Activated CD4-positive, alpha-beta T cell treated with anti-CD3 and anti-CD28 coated beads, Interleukin-2, amount 50 U/mL, for 4 hours (primary cell): ENCODE results near the gene ASMTL.
"Not testable (repeated sequence)": the region's sequence is repeated elsewhere in the genome, so short reads cannot be mapped to it uniquely, and the experiment has no call there.

Experiments used
- DNase-seq, 2 experiments: peaks; one replicate each; pipeline ENCODE4 v3.0.0-alpha.2; 2020

The ASMTL gene

DNA sequence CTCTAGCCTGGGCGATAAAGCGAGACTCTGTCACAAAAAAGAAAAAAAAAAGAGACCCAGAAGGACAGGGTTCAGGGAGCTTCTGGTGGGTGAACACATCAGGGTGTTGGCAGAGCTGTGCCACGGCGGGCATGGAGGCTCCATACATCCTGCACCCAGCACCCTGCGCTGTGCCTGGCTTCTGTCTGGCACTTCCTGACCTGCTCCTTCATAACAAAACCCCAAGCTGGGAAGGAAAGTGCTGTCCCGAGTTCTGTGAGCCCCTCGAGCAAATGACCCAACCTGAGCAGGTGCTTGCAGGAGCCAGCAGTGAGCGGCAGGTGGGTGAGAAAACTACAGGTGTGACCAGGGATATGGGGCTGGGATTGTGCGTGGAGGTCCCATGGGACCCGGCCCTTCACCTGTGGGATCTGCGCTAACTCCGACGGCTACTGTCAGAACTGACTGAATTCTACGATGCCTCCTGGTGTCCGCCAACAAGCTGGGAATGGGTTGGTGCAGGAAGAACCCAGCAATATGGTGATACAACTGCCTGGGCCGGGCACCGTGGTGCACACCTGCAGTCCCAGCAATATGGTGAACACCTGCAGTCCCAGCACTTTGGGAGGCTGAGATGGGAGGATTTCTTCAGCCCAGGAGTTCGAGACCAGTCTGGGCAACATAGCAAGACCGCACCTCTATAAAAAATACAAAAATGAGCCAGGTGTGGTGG lies 18.9 kb downstream of the ASMTL start:
- DNase-seq = no peak

DNA sequence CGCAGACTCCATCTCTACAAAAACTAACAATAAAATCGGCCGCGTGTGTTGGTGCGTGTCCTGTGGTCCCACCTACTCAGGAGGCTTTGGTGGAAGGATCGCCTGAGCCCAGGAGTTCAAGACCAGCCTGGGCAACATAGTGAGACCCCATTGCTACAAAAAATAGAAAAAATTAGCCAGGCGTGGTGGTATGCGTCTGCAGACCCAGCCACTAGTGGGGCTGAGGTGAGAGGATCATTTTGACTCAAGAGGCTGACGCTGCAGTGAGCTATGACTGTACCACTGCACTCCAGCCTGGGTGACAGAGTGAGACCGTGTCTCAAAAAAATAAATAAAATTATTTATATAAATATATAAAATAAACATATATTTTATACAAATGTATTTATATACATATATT lies 22.3 kb downstream of the ASMTL start:
- no peak for DNase-seq

DNA sequence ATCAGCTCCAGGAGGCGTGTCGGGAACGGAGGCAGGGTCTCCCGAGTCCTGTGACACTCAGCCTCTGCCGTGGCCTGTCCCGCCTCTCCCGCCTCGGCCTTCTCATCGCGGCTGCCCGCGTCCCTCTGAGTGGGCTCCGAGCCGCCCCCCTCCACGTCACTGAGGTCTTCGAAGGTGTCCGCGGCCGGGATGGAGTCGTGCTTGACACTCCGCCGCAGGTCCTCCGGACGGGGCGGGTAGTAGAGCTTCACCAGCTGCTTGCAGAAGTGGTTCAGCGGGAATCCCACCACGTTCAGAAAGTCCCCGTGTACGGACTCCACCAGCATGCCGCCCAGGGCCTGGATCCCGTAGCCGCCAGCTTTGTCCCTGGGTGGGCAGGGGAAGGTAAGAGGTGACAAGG lies 25.0 kb downstream of the ASMTL start:
- DNase-seq = no peak

DNA sequence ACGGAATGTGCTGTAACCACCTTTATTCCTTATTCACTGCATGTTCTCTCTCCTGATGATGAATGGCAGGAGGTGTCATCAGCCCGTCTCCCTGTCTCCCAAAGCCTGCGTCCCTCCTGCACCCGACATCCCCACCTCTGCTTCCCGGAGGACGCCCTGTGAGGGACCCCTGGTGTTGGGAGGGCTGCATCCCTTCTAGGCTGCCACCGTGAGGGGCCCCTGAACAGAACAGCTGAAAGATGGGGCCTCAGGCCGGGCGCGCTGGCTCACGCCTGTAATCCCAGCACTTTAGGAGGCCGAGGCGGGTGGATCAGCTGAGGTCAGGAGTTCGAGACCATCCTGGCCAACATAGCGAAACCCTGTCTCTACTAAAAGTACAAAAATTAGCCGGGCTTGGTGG lies 26.4 kb downstream of the ASMTL start:
- DNase-seq = not testable (repeated sequence)

DNA sequence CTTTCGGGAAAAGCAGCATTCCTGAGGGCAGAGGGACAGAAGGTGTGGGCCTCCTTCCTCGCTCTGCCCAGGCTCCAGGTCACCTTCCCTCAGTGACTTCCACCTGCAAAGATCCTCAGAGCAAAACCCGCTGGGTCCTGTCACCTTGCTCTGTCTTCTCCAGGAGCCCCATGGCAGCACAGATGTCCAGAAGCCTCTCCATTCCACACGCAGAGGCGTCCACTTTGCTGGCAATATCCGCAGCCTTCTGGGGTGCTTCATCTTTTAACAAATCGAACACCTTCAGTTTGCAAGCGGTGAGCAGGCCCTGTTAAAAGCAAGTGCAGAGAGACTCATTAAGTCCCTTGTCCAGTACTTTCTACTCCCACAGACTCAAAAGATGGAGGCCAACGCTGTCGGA lies 27.3 kb downstream of the ASMTL start:
- no peak for DNase-seq

DNA sequence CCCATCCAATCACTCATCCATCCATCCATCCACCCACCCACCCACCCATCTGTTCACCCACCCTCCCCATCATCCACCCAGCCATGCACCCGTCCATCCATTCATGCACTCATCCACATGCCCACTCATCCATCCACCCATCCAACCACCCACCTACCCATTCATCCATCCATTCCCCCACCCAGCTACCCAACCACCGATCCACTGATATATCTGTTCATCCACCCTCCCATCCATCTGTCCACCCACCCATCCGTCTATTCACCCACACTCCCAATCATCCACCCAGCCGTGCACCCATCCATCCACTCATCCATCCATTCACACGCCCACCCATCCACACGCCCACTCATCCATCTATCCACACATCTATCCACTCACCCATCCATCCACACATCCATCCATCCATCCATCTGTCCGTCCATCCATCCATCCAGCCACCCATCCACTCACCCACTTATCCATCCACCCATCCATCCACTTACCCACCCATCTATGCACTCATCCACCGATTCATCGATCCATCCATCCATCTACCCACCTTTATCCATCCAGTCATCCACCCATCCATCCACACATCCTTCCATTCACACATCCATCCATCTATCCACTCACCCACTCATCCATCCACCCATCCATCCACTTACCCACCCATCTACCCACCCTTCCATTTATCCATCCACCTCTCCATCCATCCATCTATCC lies 28.4 kb downstream of the ASMTL start:
- DNase-seq = no peak

DNA sequence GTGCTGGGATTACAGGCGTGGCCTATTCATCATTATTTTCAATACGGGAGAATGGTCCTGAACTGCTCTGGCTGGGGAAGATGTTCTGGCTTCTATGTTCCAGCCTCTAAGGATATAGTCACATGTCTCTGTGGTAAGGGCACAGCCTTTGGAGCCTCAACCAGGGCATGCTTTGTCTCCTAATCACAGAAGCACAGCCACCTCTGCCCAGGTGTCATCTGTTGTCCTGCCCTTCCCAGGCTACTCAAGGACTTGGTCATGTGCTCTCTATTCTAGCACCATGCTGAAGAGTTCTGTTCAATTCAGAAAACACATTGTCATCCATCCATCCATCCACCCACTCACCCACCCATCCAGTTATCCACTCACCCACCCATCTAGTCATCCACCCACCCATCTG lies 29.5 kb downstream of the ASMTL start:
- DNase-seq = no peak

DNA sequence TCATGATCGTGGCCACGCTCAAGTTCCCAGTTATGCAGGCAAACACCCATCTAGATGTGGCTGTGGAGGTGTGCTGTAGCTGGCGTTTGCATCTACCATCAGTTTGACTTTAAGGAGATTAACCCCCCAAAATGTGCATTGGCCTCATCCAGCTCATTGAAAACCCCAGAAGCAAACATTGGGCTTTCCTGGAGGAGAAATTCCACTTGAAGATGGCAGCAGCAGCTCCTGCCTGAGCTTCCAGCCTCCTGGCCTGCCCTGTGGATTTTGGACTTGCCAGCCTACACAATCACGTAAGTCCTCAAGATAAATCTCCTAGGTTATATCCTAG lies 30.6 kb downstream of the ASMTL start:
- DNase-seq = no peak

DNA sequence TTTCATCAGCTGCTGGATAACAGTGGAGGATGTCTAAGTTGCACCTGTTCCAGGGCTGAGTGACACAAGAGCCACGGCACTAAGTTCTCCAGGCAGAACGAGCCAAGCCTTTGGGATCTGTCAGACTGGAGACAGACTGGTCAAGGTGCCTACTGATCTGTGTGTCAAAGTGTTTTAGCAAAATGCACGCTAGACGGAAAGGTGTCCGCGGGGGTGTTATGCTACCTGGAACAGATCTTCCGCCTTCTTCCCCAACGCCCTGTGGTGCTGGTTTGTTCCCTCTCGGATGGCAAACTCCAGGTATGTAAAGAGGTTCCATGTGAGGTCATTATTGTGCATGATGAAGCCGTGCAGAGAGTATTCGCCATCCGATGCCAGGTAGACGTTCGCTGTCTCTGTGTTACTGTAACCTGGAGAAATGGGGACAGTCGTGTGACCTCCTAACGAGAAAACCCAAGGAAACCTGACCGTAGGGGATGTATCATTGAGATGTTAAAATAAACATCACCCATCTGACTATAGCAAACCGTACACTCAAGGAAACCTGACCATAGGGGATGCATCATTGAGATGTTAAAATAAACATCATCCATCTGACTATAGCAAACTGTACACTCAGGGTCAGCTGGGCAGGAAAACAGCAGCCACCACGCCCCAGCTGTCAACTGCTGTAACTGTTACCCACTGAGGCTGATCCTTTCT lies 31.1 kb downstream of the ASMTL start:
- no peak for DNase-seq

DNA sequence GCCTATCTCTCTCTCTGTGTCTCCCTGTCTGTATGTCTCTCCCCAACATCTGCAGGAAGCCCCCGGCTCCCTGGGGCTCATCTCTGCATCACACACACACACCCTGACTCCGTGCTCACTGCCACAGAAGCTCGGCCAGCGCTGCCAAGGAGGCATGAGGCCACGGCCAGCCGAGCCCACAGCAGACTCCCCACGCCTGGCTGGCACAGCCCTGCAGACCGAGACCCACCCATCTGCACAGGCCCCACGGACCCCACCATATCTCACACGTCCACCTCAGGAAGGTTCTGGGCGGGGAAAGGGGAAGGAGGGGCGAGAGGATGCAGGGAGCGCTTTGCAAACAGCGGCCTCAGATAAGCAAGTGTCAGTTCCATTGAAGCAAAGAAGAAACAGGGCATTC lies 32.3 kb downstream of the ASMTL start:
- no peak for DNase-seq

DNA sequence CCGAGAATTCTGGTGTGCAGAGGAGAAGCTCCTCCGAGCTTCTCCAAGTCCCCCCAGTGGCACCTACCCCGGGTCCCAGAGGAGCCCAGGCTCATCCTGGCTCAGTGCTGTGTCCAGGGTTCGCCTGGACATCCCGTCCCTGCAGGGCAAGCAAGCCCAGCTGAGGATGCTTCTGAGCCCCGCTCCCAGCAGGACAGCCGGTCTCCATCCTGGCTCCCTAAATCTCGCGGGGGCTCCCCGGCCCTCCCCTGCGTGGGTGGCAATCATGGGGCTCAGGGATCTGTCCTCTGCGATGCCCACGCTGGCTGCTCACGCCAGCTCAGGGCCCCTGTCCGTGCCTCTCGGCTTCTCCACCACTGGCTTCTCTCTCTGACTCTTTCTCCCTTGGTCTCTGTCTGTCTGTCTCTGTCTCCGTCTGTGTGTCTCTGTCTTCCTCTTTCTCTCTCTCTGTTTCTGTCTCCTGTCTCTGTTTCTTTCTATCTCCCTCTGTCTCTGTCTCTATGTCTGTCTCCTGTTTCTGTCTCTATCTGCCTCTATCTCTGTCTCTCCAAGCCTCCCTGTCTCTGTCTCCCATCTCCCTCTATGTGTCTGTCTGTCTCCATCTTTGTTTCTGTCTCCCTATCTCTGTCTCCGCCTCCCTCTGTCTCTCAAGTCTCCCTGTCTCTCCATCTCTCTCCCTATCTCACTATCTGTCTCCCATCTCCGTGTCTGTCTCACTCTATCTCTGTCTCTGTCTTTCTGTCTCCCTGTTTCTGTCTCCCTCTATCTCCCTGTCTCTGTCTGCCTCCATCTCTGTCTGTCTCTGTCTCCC lies 33.0 kb downstream of the ASMTL start:
- no peak for DNase-seq

DNA sequence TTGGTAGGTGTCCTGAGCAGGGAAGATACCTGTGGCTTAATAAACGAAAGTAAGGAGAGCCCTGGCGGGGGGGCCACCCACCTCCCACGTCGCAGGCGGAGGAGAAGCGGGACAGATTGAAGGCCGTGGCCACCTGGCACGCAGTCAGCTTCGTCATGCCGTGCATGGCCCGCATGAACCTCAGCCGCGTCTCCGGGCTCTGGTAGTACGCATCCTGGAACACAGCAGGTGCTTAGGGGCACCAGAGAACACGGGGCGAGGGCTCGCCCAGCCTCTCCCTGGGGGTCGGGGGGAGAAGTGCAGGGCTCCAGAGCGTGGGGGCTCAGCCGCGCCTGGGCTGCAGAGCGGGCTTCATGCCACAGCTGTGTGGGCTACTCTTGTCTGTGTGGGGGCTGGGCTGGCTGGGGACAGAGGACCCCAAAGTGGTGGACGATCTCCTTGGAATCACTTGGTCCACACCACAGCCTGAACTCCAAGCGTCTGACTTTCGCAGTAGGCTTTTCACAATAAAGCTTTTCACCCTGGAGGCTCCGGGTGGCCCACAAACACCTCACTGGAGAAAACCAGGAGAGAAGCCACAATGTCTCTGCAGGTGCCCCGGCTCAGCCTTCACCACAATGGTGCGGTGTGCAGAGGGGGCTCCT lies 33.7 kb downstream of the ASMTL start:
- no peak for DNase-seq

DNA sequence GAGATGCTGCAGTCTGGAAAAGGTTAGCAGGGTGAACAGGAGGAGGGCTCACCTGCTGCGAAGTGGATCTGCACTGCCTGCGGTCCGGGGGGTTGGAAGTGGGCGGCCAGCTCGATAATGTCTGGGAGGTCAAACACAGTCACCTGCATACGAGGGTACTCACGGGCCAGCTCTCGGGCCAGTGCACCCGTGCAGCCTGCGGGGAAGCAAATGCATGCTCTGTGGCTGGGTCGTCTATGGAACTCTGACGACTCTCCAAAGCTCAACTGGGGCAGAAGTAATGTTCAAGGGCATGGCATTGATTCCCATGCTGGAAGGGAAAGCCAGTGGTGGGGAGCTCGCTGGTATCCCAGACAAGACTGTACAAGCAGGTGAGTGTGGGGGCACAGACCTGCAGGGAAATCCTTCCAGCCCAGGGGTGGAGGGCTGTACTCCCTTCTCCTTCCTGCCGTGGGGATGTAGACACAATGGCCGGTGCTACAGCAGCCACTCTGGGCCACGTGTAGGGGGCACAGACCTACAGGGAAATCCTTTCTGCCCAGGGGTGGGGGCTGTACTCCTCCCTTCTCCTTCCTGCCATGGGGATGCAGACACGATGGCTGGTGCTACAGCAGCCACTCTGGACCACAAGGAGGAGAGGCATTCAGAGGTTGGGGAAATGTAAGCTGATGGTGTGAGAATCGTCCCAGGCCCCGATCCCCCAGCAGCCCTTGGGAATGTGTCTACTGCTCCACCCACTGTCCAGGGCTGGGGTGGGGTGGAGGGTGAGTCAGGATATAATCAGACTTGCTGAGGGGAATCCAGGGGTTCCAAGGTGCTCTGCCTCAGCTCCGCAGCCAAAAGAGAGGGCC lies 34.6 kb downstream of the ASMTL start:
- DNase-seq = no peak

DNA sequence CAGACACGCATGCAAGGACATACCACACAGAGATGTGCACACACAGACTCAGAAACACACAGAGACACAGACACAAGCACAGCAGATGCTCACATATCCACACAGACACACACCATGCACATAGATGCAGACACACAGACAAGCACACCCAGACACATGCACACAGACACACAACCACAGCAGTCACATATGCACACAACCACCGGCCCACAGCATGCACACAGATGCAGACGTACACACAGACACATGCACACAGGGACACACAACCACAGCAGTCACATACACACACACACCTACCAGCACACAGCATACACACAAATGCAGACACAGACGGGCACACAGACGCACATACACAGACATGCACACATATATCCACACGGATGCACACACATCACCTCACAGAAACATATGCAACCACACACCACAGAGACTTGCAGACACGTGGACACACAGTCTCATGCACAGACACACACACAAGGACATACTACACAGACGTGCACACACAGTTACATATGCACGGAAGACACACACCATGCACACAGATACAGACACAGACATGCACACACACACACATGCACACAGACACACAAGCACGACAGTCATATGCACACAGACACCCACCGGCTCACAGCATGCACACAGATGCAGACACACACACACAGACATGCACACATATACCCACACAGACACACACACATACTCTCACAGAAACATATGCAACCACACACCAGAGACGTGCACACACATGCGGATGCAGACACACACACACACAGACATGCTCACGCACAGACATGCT lies 35.5 kb downstream of the ASMTL start:
- no peak for DNase-seq

DNA sequence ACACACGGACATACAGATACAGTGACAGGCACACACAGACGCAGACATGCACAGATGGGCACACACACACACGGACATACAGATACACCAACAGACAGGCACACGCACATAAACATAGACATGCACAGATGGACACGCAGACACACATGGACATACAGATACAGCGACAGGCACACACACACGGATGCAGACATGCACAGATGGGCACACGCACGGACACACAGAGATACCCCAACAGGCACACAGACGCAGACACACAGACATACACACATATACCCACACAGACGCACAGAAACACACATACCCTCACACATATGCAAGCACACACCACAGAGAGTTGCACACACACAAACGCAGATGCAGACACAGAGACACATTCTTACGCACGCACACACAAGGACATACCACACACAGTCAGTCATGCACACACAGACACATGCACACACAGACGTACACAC lies 36.4 kb downstream of the ASMTL start:
- DNase-seq = no peak

DNA sequence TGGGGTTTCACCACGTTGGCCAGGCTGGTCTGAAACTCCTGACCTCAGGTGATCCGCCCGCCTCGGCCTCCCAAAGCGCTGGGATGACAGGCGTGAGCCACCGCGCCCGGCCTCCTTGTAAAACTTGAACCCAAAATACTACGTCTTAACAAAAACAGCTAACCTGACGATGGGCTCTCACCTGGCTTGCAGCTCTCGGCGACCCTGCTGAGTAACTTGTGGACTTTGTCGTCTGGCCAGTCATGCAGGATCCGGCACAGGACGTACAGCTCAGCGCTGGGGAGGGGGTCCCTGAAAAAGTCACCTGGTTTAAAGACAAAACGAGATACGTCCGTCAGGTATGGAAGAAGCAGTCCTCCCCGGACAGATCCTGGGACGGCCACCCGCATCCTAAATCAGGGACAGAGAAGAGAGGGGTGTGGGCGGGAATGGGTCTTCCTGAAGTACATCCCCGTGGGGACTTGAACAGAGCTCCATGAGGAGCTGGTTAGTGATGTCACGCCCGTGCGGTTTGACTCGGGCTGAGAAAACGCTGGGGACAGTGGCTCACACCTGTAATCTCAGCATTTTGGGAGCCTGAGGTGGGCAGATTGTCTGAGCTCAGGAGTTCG lies 40.1 kb downstream of the ASMTL start:
- no peak for DNase-seq

DNA sequence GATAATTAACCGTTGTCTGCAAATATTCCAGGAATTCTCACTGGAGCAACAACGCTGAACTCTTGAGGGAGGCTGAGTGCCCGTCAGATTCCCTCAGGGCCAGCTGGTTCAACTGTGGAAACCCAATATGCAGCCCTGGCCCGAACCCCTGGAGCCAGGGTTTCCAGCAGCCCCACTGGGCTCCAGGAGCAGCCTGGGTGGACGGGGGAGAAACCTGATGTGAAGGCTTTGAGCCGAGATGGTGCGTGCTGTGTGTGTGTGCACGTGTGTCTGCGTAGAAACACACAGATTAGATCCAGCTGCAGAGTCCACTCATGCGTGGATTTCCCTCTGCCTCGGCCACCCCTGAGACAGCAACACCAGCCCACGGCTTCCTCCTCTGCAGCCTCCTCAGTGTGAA lies 41.4 kb downstream of the ASMTL start:
- no peak for DNase-seq

DNA sequence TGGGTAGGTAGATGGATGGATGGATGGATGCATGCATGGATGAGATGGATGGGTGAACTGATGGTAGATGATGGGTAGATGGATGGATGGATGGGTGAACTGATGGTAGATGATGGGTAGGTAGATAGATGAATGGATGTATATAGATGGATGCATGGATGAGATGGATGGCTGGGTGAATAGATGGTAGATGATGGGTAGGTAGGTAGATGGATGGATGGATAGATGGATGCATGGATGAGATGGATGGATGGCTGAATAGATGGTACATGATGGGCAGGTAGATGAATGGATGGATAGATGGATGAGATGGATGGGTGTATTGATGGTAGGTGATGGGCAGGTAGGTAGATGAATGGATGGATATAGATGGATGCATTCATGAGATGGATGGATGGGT lies 45.7 kb downstream of the ASMTL start:
- no peak for DNase-seq

DNA sequence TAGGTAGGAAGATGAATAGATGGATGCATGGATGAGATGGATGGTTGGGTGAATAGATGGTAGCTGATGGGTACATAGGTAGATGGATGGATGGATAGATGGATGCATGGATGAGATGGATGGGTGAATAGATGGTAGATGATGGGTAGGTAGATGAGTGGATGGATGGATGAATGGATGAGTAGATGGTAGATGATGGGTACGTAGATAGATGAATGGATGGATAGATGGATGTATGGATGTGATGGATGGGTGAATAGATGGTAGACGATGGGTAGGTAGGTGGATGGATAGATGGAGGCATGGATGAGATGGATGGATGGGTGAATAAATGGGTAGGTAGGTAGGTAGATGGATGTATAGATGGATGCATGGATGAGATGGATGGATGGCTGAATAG lies 46.9 kb downstream of the ASMTL start:
- DNase-seq = not testable (repeated sequence)

DNA sequence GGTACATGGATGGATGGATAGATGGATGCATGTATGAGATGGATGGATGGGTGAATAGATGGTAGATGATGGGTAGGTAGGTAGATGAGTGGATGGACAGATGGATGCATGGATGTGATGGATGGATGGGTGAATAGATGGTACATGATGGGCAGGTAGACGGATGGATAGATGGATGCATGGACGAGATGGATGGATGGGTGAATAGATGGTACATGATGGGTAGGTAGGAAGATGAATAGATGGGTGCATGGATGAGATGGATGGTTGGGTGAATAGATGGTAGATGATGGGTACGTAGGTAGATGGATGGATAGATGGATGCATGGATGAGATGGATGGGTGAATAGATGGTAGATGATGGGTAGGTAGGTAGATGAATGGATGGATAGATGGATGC lies 48.8 kb downstream of the ASMTL start:
- not testable (repeated sequence) for DNase-seq

DNA sequence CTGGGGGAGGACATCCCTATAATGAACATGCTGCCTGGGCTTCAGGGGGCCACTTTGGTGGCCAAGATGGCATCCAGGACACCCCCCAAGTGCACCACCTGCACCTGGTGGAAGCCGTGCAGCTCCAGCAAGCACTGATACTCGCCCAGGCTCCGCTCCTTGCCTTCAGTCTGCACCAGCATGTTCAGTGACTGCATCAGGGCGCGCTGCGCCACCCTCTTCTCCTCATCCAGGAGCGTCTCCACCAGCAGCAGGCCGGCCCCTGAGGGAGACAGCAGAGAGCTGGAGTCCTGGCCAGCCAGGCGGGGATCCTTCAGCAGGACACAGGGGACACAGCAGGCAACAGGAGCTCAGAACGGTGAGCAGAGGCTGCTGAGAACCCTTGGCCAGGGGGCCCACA lies 49.5 kb downstream of the ASMTL start:
- DNase-seq = no peak
